Skin of body (tissue), 1 donor: ENCODE measurements around the gene TOMM5. TPM values are rescaled to one million over a fixed set of nuclear protein-coding genes. Genes with fewer than 3 reads are reported as not detected.

ENCODE experiments used
- total RNA-seq: library from RNA; depleted of rRNA; stranded (reverse); fragments of >200 nt; gene quantifications from one replicate; pipeline ENCODE4 v1.2.3, GENCODE V29; 2014

The TOMM5 gene
- total RNA-seq, 1 donor from 2014 or later, result 81.3 TPM

Other genes with a start within 250 kb of the TOMM5 start
- 59.7 TPM for gene GRHPR, start 169.9 kb downstream of the TOMM5 start, total RNA-seq
- 16.4 TPM for gene ZBTB5, start 127.1 kb downstream of the TOMM5 start, total RNA-seq
- gene POLR1E, start 106.6 kb downstream of the TOMM5 start, total RNA-seq, result 28.8 TPM
- 6.3 TPM for gene FBXO10, start 16.2 kb downstream of the TOMM5 start, total RNA-seq
- 2.1 TPM for gene FRMPD1, start 58.4 kb upstream of the TOMM5 start, total RNA-seq
- gene TRMT10B, start 161.2 kb upstream of the TOMM5 start, total RNA-seq, result 7.1 TPM
- gene EXOSC3, start 192.5 kb upstream of the TOMM5 start, total RNA-seq, result 25.4 TPM
- 20.3 TPM for gene DCAF10, start 208.2 kb upstream of the TOMM5 start, total RNA-seq